ENCODE measurements around the gene DCTN4.

Gene DCTN4

DNA sequence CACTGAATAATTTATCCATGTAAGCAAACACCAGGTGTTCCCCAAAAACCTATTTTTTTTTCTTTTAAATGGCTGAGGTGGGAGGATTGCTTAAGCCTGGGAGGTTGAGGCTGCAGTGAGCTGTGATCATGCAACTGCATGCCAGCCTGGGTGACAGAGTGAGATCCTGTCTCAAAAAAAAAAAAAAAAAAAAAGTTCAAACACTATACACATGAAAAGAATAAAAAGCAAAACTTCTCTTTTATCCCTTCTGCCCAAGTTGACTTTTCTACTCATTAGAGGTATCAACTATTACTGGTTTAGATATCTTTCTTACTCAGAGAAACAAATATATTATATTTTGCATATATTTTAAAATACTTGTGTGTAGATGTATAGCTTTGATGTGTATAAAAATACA, 17.8 kb downstream of the DCTN4 start:
- no peak overlapping the region for H3K4me3 ChIP-seq
- no peak overlapping the region for H3K9ac ChIP-seq (ENCODE audit: insufficient read length)
- H3K36me3 ChIP-seq (ENCODE audit: insufficient read depth, low read length) = peaks cover 52% of the 10 kb centered on the region; the same call in 1 of the 2 replicates
- no peaks in the 10 kb centered on the region for H3K9me3 ChIP-seq (ENCODE audit: low read depth, low read length)
- TF ChIP-seq POLR2AphosphoS5 (IDR thresholded peaks at IDR 0.05; ENCODE audit: borderline replicate concordance, low read depth, low read length) (no peak), FOXP2 (optimal IDR thresholded peaks at IDR 0.05; ENCODE audit: control extremely low read depth, extremely low read length, insufficient read depth) (no peak), EZH2 (IDR thresholded peaks at IDR 0.05) (no peak)
- no peak for DNase-seq (ENCODE audit: low read depth, low spot score)
- no peak overlapping the region for H3K27ac ChIP-seq

DNA sequence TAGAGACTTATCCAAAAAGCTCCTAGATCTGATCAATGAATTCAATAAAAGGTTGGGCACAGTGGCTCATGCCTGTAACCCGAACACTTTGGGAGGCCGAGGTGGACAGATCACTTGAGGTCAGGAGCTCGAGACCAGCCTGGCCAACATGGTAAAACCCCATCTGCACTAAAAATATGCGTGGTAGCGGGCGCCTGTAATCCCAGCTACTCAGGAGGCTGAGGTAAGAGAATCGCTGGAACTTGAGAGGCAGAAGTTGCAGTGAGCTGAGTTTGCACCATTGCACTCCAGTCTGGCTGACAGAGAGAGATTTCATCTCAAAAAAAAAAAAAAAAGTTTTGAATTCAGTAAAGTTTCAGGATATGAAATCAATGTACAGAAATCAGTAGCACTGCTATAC, 20.0 kb downstream of the DCTN4 start:
- Histone ChIP-seq H3K9ac (ENCODE audit: insufficient read length) (no peak overlapping the region), H3K27ac (no peak overlapping the region), H3K4me3 (no peak overlapping the region), H3K36me3 (ENCODE audit: insufficient read depth, low read length) (peaks cover 65% of the 10 kb centered on the region; the same call in 1 of the 2 replicates), H3K9me3 (ENCODE audit: low read depth, low read length) (no peaks in the 10 kb centered on the region)
- TF ChIP-seq POLR2AphosphoS5 (IDR thresholded peaks at IDR 0.05; ENCODE audit: borderline replicate concordance, low read depth, low read length) = no peak
- TF ChIP-seq EZH2 (IDR thresholded peaks at IDR 0.05) = no peak
- TF ChIP-seq FOXP2 (optimal IDR thresholded peaks at IDR 0.05; ENCODE audit: control extremely low read depth, extremely low read length, insufficient read depth) = no peak
- DNase-seq (ENCODE audit: low read depth, low spot score) = no peak

DNA sequence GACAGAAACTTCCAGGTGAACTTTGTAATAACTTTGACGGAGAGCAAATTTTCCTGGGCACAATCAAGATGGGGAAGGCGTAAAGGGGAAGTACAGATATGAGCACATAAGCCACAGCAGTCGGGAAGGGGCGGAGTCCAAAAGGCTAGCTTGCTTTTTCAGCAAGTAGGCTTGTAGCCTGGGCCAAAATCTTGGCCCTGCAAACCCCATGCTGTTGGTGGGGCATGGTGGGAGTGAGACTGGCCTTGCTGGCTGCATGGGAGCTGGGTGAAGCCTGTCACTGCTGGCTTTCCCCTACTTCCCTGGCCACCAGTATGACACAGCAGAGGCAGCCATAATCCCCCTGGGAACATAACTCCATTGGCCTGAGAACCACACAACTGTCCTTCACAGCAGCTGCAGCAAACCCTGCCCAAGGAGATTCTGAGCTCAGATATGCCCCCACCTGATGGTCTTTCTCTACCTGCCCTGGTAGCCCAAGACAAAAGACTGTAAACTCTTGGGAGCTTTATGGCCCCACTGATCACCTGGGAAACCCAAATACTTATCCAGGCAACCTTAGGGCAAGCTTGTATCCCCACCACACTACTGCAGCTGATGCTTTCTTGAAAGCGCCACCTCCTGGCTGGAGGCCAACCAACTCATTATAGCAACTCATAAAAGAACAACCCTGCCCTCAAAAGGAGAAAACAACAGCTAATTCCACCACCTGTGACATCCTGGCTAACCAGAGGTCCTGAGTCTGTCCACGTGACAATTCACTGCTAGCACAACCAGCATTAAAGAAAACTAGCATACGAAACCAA, 24.0 kb downstream of the DCTN4 start:
- peaks cover 80% of the 10 kb centered on the region for H3K36me3 ChIP-seq (ENCODE audit: insufficient read depth, low read length)
- no peaks in the 10 kb centered on the region for H3K9me3 ChIP-seq (ENCODE audit: low read depth, low read length)
- H3K27ac ChIP-seq = no peak overlapping the region
- no peak for TF ChIP-seq EZH2 (IDR thresholded peaks at IDR 0.05)
- TF ChIP-seq FOXP2 (optimal IDR thresholded peaks at IDR 0.05; ENCODE audit: control extremely low read depth, extremely low read length, insufficient read depth) = no peak
- TF ChIP-seq POLR2AphosphoS5 (IDR thresholded peaks at IDR 0.05; ENCODE audit: borderline replicate concordance, low read depth, low read length) = no peak
- no peak overlapping the region for H3K9ac ChIP-seq (ENCODE audit: insufficient read length)
- no peak for DNase-seq (ENCODE audit: low read depth, low spot score)
- H3K4me3 ChIP-seq = no peak overlapping the region

DNA sequence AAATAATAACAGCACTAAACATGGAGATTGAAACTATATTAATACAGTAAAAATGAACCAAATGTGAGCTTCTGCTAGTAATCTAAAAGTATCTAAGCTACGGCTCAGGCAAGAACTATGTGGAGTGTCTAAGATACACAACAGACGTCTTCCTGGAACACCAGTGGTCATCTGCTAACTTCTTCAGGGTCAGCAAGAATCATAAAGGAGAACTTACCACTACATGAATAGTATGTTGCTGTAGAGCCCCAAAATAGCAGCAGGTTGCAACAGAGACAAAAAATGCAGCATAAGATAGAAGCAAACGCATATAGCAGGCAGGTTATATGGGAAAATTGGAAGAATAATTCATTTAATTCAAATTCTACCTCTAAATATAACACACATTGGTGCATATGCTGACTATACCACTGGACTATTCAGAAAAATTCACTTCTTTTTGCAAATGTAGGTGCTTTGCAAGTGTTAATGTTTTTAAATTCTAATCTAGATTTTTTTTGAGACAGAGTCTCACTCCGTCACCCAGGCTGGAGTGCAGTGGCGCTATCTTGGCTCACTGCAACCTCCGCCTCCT, 27.1 kb downstream of the DCTN4 start:
- Histone ChIP-seq H3K9ac (ENCODE audit: insufficient read length) (no peak overlapping the region), H3K27ac (no peak overlapping the region), H3K36me3 (ENCODE audit: insufficient read depth, low read length) (peaks cover 80% of the 10 kb centered on the region), H3K4me3 (no peak overlapping the region), H3K9me3 (ENCODE audit: low read depth, low read length) (no peaks in the 10 kb centered on the region)
- no peak for TF ChIP-seq POLR2AphosphoS5 (IDR thresholded peaks at IDR 0.05; ENCODE audit: borderline replicate concordance, low read depth, low read length)
- no peak for TF ChIP-seq EZH2 (IDR thresholded peaks at IDR 0.05)
- TF ChIP-seq FOXP2 (optimal IDR thresholded peaks at IDR 0.05; ENCODE audit: control extremely low read depth, extremely low read length, insufficient read depth) = no peak
- DNase-seq (ENCODE audit: low read depth, low spot score) = no peak

DNA sequence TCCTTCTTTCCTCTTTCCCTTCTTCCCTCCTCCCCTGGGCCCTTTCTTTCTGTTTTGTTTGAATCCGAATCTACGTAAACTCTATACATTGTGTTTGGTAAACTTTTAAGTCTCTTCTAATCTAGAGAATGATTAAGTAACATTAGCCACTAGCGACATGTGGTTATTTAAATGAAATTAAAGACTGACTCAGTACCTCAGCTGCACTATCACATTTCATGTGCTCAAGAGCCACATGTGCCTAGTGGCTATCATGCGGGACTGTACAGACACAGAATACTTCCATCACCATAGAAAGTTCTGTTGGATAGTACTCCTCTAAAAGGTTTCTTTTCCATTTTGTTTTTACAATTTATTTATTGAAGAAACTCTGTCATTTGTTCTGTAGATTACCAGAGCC, 29.0 kb downstream of the DCTN4 start:
- Histone ChIP-seq H3K9ac (ENCODE audit: insufficient read length) (no peak overlapping the region), H3K27ac (no peak overlapping the region), H3K36me3 (ENCODE audit: insufficient read depth, low read length) (peaks cover 74% of the 10 kb centered on the region), H3K9me3 (ENCODE audit: low read depth, low read length) (no peaks in the 10 kb centered on the region), H3K4me3 (no peak overlapping the region)
- TF ChIP-seq POLR2AphosphoS5 (IDR thresholded peaks at IDR 0.05; ENCODE audit: borderline replicate concordance, low read depth, low read length) = no peak
- TF ChIP-seq EZH2 (IDR thresholded peaks at IDR 0.05) = no peak
- TF ChIP-seq FOXP2 (optimal IDR thresholded peaks at IDR 0.05; ENCODE audit: control extremely low read depth, extremely low read length, insufficient read depth) = no peak
- DNase-seq (ENCODE audit: low read depth, low spot score) = no peak

DNA sequence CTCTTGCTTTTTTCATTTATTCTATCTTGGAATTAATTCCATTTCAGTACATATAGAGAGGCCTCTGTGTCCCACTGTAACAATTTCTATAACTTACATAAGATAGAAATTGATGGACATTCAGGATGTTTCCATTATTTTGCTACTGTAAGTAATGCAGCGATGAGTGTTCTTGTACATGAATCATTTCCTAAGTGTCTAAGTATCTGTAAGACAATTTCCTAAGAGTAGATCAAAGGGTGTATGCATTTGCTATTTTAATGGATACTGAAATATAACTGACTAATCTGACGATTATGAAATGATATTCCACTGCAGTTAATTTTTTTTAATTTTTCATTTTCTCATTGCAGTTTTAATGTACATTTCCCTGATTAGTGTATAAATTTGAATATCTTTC, 35.0 kb downstream of the DCTN4 start:
- Histone ChIP-seq H3K9ac (ENCODE audit: insufficient read length) (no peak overlapping the region), H3K36me3 (ENCODE audit: insufficient read depth, low read length) (peaks cover 81% of the 10 kb centered on the region), H3K4me3 (no peak overlapping the region), H3K27ac (no peak overlapping the region), H3K9me3 (ENCODE audit: low read depth, low read length) (no peaks in the 10 kb centered on the region)
- DNase-seq (ENCODE audit: low read depth, low spot score) = no peak
- TF ChIP-seq POLR2AphosphoS5 (IDR thresholded peaks at IDR 0.05; ENCODE audit: borderline replicate concordance, low read depth, low read length) (no peak), FOXP2 (optimal IDR thresholded peaks at IDR 0.05; ENCODE audit: control extremely low read depth, extremely low read length, insufficient read depth) (no peak), EZH2 (IDR thresholded peaks at IDR 0.05) (no peak)

DNA sequence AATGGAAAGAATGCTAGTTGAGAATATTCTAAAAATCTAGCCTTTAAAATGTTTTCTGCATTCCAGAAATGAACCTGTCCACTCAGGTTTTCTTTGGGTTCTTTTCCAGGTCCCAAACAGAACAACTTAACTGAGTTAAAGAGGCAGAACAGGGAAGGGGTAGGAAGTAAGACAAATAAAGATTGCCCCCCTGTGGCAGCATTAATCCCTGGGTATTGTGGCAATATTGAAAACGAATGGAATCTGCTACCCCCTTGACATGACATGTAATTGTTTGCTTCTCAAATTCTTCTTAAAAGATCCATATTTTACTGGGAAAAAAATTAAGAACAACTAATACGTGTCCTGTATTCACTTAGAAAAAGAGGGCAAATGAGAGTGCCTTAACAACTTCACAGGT, 48.7 kb downstream of the DCTN4 start:
- Histone ChIP-seq H3K27ac (no peak overlapping the region), H3K9ac (ENCODE audit: insufficient read length) (no peak overlapping the region), H3K9me3 (ENCODE audit: low read depth, low read length) (no peaks in the 10 kb centered on the region), H3K36me3 (ENCODE audit: insufficient read depth, low read length) (peaks cover 55% of the 10 kb centered on the region), H3K4me3 (no peak overlapping the region)
- no peak for DNase-seq (ENCODE audit: low read depth, low spot score)
- TF ChIP-seq POLR2AphosphoS5 (IDR thresholded peaks at IDR 0.05; ENCODE audit: borderline replicate concordance, low read depth, low read length) = no peak
- no peak for TF ChIP-seq FOXP2 (optimal IDR thresholded peaks at IDR 0.05; ENCODE audit: control extremely low read depth, extremely low read length, insufficient read depth)
- TF ChIP-seq EZH2 (IDR thresholded peaks at IDR 0.05) = no peak

DNA sequence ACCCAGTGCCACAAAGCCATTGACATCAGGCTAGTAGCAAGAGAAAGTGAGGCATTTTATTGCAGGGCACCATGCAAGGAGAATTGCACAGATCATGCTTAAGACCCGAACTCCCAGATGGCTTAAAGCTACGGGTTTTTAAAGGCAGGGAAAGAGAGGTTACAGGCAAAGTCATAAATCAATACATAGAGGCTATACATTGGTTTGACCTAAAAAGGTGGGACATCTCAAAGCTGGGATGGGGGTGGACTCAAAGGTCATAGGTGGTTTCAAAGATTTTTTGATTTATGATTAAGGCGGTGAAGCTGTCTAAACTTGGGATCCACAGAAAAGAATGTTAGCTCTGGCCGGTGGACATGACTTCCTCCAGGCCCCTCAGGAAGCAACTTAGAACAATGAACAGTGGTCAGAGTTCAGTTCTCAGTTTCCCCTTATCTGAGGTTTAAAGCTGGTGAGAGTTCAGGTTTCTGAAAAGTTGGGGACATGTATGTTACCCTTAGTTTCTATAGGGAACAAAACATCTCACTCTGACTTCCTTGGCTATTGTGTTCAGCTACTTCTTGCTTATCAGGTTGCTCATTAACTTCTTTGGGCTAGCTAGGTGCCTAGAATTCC, 51.9 kb downstream of the DCTN4 start:
- Histone ChIP-seq H3K4me3 (no peak overlapping the region), H3K9ac (ENCODE audit: insufficient read length) (no peak overlapping the region), H3K36me3 (ENCODE audit: insufficient read depth, low read length) (peaks cover 32% of the 10 kb centered on the region), H3K9me3 (ENCODE audit: low read depth, low read length) (no peaks in the 10 kb centered on the region), H3K27ac (no peak overlapping the region)
- TF ChIP-seq POLR2AphosphoS5 (IDR thresholded peaks at IDR 0.05; ENCODE audit: borderline replicate concordance, low read depth, low read length) = no peak
- no peak for TF ChIP-seq FOXP2 (optimal IDR thresholded peaks at IDR 0.05; ENCODE audit: control extremely low read depth, extremely low read length, insufficient read depth)
- no peak for DNase-seq (ENCODE audit: low read depth, low spot score)

All from SK-N-MC (cell line).